Astrocyte (in vitro differentiated cells and primary cell): Measurements from ENCODE around the gene RPGR.

Source experiments
- EZH2 ChIP-seq: IDR thresholded peaks from 2 replicates; pipeline ENCODE4 v1.6.1; 2012; ENCODE audit warnings: mild to moderate bottlenecking, low read length, inconsistent platforms; ENCODE audit not compliant: insufficient read depth
- TF ChIP-seq, protein P1 (sequence below): IDR thresholded peaks from 2 replicates; pipeline ENCODE4 v1.5.1; 2011; ENCODE audit warnings: low read depth, mild to moderate bottlenecking, inconsistent platforms, low read length, moderate library complexity; ENCODE audit not compliant: insufficient read depth

GRCh38 chrX:38363046-38363445 is 35.7 kb upstream of the RPGR start:
- TF ChIP-seq, protein P1, sequence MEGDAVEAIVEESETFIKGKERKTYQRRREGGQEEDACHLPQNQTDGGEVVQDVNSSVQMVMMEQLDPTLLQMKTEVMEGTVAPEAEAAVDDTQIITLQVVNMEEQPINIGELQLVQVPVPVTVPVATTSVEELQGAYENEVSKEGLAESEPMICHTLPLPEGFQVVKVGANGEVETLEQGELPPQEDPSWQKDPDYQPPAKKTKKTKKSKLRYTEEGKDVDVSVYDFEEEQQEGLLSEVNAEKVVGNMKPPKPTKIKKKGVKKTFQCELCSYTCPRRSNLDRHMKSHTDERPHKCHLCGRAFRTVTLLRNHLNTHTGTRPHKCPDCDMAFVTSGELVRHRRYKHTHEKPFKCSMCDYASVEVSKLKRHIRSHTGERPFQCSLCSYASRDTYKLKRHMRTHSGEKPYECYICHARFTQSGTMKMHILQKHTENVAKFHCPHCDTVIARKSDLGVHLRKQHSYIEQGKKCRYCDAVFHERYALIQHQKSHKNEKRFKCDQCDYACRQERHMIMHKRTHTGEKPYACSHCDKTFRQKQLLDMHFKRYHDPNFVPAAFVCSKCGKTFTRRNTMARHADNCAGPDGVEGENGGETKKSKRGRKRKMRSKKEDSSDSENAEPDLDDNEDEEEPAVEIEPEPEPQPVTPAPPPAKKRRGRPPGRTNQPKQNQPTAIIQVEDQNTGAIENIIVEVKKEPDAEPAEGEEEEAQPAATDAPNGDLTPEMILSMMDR: no peak
- TF ChIP-seq EZH2: no peak
